OCI-LY1 (cell line): ENCODE measurements around the gene PCDHA4.
A peak's percentile ranks its signal among the peaks of the same experiment; 100 is the strongest.
"Not testable (repeated sequence)": the region's sequence is repeated elsewhere in the genome, so short reads cannot be mapped to it uniquely, and the experiment has no call there.

Source experiments
- H2AFZ ChIP-seq: fragments of 200-600 bp; sonication (generic), shearing (Covaris generic); 2 replicates; pipeline ENCODE4 v1.6.0; 2014; ENCODE audit warnings: antibody characterized with exemption, mild to moderate bottlenecking, low read length
- H3F3A ChIP-seq: fragments of 200-600 bp; sonication (generic), shearing (Covaris generic); 2 replicates; pipeline ENCODE4 v1.6.0; 2014; ENCODE audit warnings: mild to moderate bottlenecking, antibody characterized with exemption, low read length, moderate library complexity; ENCODE audit not compliant: insufficient read depth
- H3K27ac ChIP-seq: fragments of 200-600 bp; sonication (generic); 2 replicates; pipeline ENCODE4 v1.5.1; 2014; ENCODE audit warnings: low read length, mixed run types, mild to moderate bottlenecking, low read depth; ENCODE audit not compliant: poor library complexity, severe bottlenecking
- H3K27me3 ChIP-seq: fragments of 200-600 bp; sonication (generic); 2 replicates; pipeline ENCODE4 v1.6.0; 2014; ENCODE audit warnings: antibody characterized with exemption, mild to moderate bottlenecking, low read length, moderate library complexity; ENCODE audit not compliant: insufficient read depth
- H3K36me3 ChIP-seq: fragments of 200-600 bp; sonication (generic); 2 replicates; pipeline ENCODE4 v1.6.1; 2014; ENCODE audit warnings: mild to moderate bottlenecking, antibody characterized with exemption, low read length, moderate library complexity, mixed read lengths; ENCODE audit not compliant: insufficient read depth
- H3K4me1 ChIP-seq: fragments of 200-600 bp; sonication (generic); 2 replicates; pipeline ENCODE4 v1.5.1; 2014; ENCODE audit warnings: mild to moderate bottlenecking, low read length, moderate library complexity; ENCODE audit not compliant: insufficient read depth, severe bottlenecking
- H3K4me2 ChIP-seq: fragments of 200-600 bp; sonication (generic), shearing (Covaris generic); 2 replicates; pipeline ENCODE4 v1.6.1; 2014; ENCODE audit warnings: low read length
- H3K4me3 ChIP-seq: fragments of 200-600 bp; sonication (generic); 2 replicates; pipeline ENCODE4 v1.5.1; 2014; ENCODE audit warnings: low read length, low read depth, mild to moderate bottlenecking, mixed read lengths; ENCODE audit not compliant: poor library complexity, severe bottlenecking
- H3K79me2 ChIP-seq: fragments of 200-600 bp; shearing (Covaris generic); 2 replicates; pipeline ENCODE4 v1.6.1; 2016; ENCODE audit warnings: mixed run types, low read length, mixed read lengths; ENCODE audit not compliant: insufficient read depth
- H3K9ac ChIP-seq: fragments of 200-600 bp; sonication (generic), shearing (Covaris generic); 2 replicates; pipeline ENCODE4 v1.6.1; 2014; ENCODE audit warnings: mild to moderate bottlenecking, low read length, mixed read lengths
- H3K9me2 ChIP-seq: fragments of 200-600 bp; sonication (generic), shearing (Covaris generic); 2 replicates; pipeline ENCODE4 v1.6.1; 2014; ENCODE audit warnings: low read depth, mild to moderate bottlenecking, low read length, mixed read lengths
- H3K9me3 ChIP-seq: fragments of 200-600 bp; shearing (Covaris generic); 2 replicates; pipeline ENCODE4 v1.6.1; 2014; ENCODE audit warnings: low read length, mixed read lengths
- H4K20me1 ChIP-seq: fragments of 200-600 bp; sonication (generic), shearing (Covaris generic); 2 replicates; pipeline ENCODE4 v1.6.0; 2016; ENCODE audit warnings: mild to moderate bottlenecking, low read length; ENCODE audit not compliant: insufficient read depth
- CTCF ChIP-seq: fragments of 200-600 bp; sonication (generic), shearing (Covaris generic); IDR thresholded peaks from 2 replicates; pipeline ENCODE4 v1.5.1; 2017; ENCODE audit warnings: mild to moderate bottlenecking, antibody characterized with exemption, low read length, moderate library complexity, mixed read lengths
- EZH2 ChIP-seq: fragments of 200-600 bp; sonication (generic), shearing (Covaris generic); IDR thresholded peaks from 2 replicates; pipeline ENCODE4 v1.8.0; 2017; ENCODE audit warnings: borderline replicate concordance, mixed run types, mild to moderate bottlenecking, antibody characterized with exemption, low read length, moderate library complexity, mixed read lengths

PCDHA4 gene

GRCh38 chr5:140796718-140797095 lies 10.2 kb upstream of the PCDHA4 start:
- no peaks in the 10 kb centered on the region for H4K20me1 ChIP-seq
- H3K9ac ChIP-seq: no peak overlapping the region
- TF ChIP-seq CTCF (no peak), EZH2 (no peak)
- no peak overlapping the region for H3K4me2 ChIP-seq
- H3K4me1 ChIP-seq: no peaks in the 10 kb centered on the region
- H3K9me2 ChIP-seq: no peaks in the 10 kb centered on the region; the same call in 1 of the 2 replicates
- no peaks in the 10 kb centered on the region for H3K9me3 ChIP-seq
- H3K79me2 ChIP-seq: no peaks in the 10 kb centered on the region
- H3K27ac ChIP-seq: no peak overlapping the region
- H3K27me3 ChIP-seq: no peaks in the 10 kb centered on the region
- no peaks in the 10 kb centered on the region for H3F3A ChIP-seq
- H3K36me3 ChIP-seq: no peaks in the 10 kb centered on the region
- H2AFZ ChIP-seq: no peak overlapping the region
- H3K4me3 ChIP-seq: no peak overlapping the region

DNA sequence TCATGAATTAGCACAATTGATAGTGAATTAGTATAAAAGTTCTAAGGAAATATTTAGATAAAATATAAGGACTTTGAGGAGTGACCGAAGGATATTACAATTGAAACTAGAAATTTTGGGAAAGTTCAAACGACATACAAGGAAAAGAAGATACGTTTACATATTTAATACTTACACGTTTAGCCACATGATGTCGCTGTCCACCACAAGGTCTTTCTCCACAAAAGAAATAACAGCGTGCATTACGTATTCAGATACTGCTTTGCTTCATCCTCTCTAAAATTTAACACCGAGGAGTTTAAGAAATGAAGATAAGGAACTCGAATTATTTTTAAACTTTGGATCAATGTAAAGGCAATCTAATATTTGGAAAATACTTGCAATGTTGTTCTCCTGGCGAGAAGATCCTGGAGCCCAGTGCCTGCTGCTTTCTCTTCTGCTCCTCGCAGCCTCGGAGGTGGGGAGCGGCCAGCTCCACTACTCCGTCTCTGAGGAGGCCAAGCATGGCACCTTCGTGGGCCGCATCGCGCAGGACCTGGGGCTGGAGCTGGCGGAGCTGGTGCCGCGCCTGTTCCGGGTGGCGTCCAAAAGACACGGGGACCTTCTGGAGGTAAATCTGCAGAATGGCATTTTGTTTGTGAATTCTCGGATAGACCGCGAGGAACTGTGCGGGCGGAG lies 5.9 kb upstream of the PCDHA4 start, which contains the start of gene PCDHA3:
TSS of gene PCDHA3 (plus strand) at position 242 of the 678 bp plus-strand sequence.
- Histone ChIP-seq H3F3A (no peaks in the 10 kb centered on the region), H3K9me2 (no peaks in the 10 kb centered on the region), H3K4me3 (no peak within 1 kb of the TSS), H3K4me1 (no peaks in the 10 kb centered on the region), H3K9ac (no peak within 1 kb of the TSS), H3K4me2 (no peak within 1 kb of the TSS), H3K36me3 (no peaks in the 10 kb centered on the region), H4K20me1 (no peaks in the 10 kb centered on the region), H3K79me2 (no peaks in the 10 kb centered on the region), H2AFZ (no peak within 1 kb of the TSS), H3K9me3 (no peaks in the 10 kb centered on the region), H3K27ac (no peak within 1 kb of the TSS), H3K27me3 (no peaks in the 10 kb centered on the region)
- peak; percentile 15; the same call in 1 of the 2 replicates for TF ChIP-seq CTCF
- no peak for TF ChIP-seq EZH2

DNA sequence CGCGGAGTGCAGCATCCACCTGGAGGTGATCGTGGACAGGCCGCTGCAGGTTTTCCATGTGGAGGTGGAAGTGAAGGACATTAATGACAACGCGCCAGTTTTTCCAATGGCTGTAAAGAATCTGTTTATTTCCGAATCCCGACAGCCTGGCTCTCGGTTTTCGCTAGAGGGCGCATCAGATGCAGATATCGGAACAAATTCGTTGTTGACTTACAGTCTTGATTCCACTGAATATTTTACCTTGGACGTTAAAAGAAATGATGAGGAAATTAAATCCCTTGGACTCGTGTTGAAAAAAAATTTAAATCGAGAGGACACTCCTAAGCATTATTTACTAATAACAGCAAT lies 5.4 kb upstream of the PCDHA4 start:
- no peaks in the 10 kb centered on the region for H3K27me3 ChIP-seq
- H3K4me1 ChIP-seq: no peaks in the 10 kb centered on the region
- no peaks in the 10 kb centered on the region for H3K79me2 ChIP-seq
- no peaks in the 10 kb centered on the region for H3K36me3 ChIP-seq
- no peaks in the 10 kb centered on the region for H3F3A ChIP-seq
- no peak for TF ChIP-seq CTCF
- no peak for TF ChIP-seq EZH2
- no peak overlapping the region for H3K4me2 ChIP-seq
- no peak overlapping the region for H3K9ac ChIP-seq
- H2AFZ ChIP-seq: no peak overlapping the region
- no peak overlapping the region for H3K27ac ChIP-seq
- H3K9me2 ChIP-seq: no peaks in the 10 kb centered on the region
- no peaks in the 10 kb centered on the region for H4K20me1 ChIP-seq
- no peaks in the 10 kb centered on the region for H3K9me3 ChIP-seq
- no peak overlapping the region for H3K4me3 ChIP-seq

GRCh38 chr5:140802381-140802780 lies 4.5 kb upstream of the PCDHA4 start:
- not testable (repeated sequence) for H3K27me3 ChIP-seq, H3K9me3 ChIP-seq, H3K9me2 ChIP-seq, H3F3A ChIP-seq, H3K27ac ChIP-seq, H3K4me3 ChIP-seq, H3K79me2 ChIP-seq, H3K9ac ChIP-seq, H3K4me1 ChIP-seq, H3K4me2 ChIP-seq, H2AFZ ChIP-seq, H4K20me1 ChIP-seq, H3K36me3 ChIP-seq
